ENCODE measurements around the gene ZBED1.

DNA sequence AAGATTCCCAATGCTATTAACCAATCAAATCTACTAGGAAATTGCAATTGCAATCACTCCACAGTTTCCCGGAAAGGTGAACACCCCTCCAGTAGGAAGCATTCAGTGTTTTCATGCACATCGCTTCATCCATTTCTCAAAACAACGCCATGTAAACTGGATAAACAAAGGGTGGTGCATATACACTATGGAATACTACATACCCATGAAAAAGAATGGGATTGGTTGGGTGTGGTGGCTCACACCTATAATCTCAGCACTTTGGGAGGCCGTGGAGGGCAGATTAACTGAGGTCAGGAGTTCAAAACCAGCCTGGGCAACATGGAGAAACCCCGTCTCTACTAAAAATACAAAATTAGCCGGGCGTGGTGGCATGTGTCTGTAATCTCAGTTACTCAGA is 29.1 kb downstream of the ZBED1 start:
- TF ChIP-seq, protein P1, sequence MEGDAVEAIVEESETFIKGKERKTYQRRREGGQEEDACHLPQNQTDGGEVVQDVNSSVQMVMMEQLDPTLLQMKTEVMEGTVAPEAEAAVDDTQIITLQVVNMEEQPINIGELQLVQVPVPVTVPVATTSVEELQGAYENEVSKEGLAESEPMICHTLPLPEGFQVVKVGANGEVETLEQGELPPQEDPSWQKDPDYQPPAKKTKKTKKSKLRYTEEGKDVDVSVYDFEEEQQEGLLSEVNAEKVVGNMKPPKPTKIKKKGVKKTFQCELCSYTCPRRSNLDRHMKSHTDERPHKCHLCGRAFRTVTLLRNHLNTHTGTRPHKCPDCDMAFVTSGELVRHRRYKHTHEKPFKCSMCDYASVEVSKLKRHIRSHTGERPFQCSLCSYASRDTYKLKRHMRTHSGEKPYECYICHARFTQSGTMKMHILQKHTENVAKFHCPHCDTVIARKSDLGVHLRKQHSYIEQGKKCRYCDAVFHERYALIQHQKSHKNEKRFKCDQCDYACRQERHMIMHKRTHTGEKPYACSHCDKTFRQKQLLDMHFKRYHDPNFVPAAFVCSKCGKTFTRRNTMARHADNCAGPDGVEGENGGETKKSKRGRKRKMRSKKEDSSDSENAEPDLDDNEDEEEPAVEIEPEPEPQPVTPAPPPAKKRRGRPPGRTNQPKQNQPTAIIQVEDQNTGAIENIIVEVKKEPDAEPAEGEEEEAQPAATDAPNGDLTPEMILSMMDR (IDR thresholded peaks at IDR 0.05): no peak
- no peak for TF ChIP-seq POLR2A (IDR thresholded peaks at IDR 0.05)
